ENCODE data around the gene MOSPD3.

GRCh38 chr7:100604028-100604975 is 8.0 kb upstream of the MOSPD3 start:
- peak in 3 of 4 experiments; percentile 39 to 70 (median 50) for TF ChIP-seq CTCF (IDR thresholded peaks at IDR 0.05)
- TF ChIP-seq EP300 (IDR thresholded peaks at IDR 0.05), result no peak
- peak; percentile 36 to 39 for TF ChIP-seq POLR2A (IDR thresholded peaks at IDR 0.05)
- peak; percentile 50 for TF ChIP-seq POLR2AphosphoS5 (IDR thresholded peaks at IDR 0.05)

All from gastroesophageal sphincter (tissue), 3 donors.